NCI-H510A (cell line): Measurements from ENCODE around the gene VPS51.

Experiments used
- DNase-seq: peaks from one replicate; lab custom pipeline; 2025; lab: John Stamatoyannopoulos, UW

Gene VPS51

DNA sequence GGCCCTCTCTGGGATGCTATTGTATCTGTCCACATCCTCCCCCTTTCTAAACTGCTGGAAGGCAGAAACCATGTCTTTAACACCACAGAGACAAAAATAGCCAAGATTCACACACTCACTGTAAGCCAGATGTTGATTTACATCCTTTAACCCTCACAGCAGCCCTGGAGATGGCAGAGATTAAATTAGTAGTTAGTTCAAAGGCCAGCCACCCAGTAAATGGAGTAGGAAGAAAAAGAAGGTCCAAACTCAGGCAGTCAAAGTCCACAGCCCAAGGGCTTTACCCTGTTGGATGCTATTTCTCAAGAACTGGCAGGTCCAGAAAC lies 23.6 kb downstream of the VPS51 start:
- no peak for DNase-seq

DNA sequence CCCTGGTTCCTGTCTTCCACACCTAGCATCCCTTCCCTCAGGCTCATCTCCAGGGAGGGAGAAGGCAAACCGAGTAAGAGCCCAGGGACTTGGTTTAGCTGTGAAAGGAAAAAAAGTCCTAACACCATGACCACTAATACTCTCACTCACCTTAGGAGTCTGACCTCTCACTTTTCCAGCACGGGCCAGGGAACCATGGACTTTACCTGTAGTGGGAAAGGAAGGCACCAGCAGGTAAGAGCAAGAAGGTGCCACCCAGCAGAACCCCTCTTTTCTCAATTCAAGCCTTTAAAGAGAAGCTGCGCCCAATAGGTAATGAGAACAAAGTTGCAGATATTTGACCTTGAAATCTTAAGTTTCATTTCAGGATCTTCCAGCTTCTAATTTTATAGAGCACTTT lies 24.8 kb downstream of the VPS51 start:
- DNase-seq: no peak

DNA sequence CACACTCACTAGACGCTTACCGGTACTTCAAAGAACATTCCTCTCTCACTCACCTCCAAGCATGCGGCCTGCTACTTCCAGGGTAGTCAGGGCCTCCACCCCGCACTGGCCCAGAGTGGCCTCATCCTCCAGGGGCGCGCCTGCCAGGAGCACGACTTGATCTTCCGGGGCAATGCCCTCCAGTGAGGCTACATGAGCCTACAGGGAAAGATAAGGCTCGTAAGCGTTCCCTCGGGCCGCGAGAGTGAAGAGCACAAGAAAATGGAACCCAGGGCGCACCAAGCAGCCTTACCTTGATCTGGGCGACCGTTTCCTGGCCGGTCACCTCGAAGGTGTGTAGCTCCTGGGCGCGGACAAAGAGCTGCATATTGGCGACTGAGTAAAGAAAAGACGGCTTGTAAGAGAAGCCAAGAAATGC lies 25.4 kb downstream of the VPS51 start:
- no peak for DNase-seq

DNA sequence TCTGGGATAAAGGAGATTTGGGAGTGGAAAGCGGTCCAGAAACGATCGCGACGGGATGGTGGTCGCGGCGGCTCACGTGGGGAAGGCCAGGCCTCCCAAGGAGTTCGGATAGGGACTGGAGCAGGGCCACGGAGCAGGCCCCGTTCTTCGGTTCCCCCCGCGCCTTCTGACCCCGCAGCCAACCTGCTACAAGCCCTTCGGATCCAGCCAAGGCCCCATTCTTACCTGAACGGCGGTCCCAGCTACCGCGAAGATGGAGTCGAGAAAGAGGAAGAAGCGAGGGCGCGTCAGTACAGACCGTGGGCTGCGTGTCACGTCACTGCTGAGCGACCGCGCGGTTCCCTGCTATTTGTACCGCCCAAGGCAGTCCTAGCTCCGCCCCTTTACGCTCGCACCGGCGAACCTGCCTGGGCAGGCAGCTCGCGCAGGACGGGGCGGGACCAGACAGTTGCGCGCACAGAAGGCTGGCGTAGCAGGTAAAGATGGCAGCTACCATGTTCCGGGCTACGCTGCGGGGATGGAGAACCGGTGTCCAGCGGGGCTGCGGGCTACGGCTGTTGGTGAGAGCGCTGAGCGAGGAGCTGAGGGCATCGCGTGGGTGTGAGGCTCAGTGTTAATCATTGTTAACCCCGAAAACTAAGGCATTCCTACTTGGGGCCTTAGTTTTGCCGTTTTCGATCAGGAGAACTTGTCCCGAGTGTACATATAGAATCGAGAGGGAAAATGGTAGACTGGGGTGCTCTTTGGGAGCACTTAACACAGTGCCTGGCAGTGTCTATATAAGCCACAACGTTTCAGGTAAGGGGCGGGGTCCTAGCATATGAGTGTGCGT lies 26.1 kb downstream of the VPS51 start, which contains the start of the genes FAU and MRPL49:
TSS of gene FAU (minus strand) at position 270 of the 832 bp plus-strand sequence. CDS start 321 bp downstream, outside the sequence.
TSS of gene MRPL49 (plus strand) at position 457 of the 832 bp plus-strand sequence. CDS start at position 483, 26 bp downstream.
- DNase-seq: peak; percentile 98

DNA sequence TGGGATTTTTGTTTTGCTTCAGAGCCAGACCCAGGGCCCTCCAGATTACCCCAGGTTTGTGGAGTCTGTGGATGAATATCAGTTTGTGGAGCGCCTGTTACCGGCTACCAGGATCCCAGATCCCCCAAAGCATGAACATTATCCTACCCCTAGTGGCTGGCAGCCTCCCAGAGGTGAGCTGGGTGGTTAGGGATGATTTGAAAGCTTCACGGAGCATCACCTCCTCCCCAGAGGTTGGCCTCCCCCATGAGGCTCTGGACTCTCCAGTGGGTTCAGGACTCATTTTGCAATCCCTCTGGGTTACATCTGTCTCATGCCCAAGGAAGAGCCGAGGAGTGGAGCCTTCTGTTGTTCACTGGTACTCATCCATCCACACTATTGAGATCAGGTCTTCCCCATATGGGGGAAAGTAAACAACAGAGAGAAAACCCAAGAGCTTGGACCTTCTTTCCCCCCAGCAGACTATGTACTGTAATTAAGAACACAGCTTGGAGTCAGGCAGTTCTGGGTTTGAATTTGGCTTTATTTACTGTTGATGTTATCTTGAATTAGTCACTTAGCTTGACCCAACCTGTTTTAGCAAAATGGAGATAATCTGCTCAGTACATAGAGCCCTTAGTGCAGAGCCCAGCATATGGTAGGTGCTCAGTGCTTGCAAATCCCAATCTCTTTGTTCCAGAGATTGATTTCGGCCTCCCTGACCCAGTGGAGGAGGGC lies 28.6 kb downstream of the VPS51 start:
- DNase-seq: no peak

DNA sequence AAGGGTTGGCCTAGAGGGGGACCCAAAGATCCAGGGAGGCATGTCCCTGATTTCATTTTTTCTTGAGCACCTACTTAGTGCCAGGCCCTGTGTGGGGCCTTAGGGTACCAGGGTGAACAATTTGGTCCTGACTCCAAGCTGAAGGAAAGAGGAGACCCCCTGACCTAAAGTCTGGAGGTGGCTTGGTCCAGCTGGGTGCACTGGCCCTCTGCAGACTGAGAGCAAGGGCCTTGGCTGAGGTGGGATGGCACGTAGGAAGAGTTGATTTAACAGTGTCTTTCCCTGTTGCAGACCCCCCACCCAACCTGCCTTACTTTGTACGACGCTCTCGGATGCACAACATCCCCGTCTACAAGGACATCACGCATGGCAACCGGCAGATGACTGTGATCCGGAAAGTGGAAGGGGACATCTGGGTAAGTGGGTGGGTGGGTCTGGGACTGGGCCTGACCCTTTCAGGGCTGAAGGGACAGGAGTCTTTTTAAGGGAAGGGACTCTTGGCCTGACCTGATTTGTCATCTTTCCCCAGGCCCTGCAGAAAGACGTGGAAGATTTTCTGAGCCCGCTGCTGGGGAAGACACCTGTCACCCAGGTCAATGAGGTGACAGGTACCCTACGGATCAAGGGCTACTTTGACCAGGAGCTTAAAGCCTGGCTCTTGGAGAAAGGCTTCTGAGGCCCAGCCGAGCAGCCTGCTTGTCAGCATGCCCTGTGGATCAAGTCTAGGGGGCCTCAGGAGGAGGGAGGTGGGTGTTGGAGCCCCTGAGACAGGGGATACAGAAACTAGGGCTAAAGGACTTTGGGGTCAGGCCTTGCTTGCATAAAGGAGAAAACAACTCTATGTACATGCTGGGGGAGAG lies 29.4 kb downstream of the VPS51 start:
- DNase-seq: no peak

DNA sequence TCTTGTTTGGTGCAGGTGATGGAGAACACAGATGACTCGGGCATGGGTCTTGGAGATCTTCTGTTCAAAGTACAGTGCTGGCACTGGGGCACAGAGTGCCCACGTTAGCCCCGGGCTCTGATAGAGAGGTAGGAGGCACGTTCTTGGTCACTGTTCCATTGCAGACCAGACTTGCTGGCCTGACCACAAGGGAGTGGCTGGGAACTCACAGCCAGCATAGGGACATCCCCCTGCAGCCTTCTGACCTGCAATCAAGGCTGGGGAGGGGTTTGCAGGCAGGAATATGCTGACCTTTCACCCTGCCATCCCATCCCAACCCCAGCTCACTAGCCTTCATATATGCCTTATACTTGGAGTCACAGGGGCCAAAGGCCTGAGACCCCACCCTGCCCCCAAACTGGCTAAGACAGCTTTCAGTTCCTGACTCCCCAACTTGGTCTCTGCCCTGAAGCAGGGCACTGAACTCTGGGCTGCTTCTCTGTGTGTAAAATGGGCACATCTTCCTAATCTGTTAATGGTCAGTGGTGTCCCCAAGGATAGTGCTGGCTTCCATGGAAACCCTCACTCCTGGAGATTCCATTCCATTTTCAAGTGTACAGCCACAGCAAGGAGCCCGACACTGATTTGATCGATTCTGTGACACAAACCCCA lies 30.7 kb downstream of the VPS51 start:
- no peak for DNase-seq

DNA sequence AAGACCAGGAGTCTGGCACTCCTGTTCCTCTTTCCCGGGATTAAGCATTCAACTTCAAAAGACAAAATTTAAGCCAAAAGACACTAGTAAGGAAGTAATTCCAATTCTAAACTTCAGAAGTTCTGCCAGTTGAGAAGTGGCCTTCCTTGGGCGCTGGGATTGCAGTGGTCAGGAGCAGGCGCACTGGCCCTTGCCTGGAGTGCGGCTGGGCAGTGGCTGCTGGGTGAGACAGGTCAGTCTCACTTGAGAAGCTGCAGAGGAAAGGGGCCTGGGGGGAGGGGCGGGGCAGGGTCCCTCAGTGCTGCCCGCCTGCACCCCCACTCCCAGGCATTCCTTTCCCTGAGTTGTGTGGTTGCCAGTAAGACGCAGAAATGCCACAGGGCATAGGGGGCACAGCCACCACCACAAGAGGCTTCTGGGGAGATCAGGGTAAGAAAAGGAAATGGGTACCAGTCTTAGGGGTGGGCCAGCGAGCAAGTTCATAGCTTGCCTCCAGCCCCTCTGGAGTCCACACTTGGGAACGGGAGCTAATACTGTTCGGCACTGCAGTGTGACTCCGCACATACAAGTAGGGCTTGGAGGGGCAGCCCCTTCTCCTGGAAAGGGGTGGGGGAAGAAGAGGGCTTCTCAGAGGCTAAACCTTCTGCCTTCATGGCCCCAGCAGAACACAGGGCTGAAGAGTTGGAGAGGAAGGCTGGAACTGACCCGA lies 31.6 kb downstream of the VPS51 start:
- DNase-seq: no peak

DNA sequence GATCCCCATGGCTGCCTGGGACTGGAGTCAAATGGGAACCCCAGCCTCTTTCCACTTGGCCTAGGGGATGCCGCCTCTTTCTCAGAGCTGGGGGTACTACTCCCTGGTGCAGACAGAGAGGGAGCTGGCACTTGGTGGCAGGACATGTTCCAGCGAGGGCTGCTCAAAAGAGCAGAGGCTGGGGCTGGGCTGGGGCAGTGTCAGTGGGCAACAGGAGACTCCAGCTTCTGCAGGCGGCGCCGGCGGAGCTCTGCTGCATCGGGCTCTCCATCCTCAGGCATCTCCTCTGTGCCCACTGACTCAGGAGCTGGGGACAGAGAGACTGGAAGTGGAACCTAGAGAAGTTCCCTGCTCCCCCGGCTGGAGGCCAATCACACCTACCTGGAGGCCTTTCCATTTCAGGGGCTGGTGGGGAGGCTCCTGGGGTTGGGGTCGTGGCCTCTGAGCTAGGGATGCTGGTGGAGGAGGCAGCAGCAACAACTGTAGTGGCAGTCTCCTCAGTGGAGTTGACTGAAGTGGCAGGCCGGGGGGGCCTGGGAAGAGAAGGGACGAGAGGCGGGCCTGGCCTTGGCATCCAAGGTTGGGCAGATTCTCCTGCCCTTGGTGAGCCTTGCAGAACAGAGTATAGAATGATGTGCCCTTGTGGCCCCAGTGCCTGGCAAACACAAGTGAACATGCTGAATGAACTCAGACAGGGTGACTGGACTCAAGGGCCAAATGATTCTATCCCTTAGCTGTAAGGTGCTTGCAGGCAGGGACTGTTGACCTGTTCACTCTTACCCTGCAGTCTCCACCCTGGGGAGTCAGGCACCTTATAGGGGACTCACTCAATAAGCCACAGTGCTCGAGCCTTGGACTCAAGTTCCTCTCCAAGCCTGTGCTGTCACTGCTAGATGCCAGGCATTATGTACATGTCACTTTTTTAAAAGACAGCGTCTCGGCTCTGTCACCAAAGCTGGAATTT lies 32.5 kb downstream of the VPS51 start:
- DNase-seq: no peak

DNA sequence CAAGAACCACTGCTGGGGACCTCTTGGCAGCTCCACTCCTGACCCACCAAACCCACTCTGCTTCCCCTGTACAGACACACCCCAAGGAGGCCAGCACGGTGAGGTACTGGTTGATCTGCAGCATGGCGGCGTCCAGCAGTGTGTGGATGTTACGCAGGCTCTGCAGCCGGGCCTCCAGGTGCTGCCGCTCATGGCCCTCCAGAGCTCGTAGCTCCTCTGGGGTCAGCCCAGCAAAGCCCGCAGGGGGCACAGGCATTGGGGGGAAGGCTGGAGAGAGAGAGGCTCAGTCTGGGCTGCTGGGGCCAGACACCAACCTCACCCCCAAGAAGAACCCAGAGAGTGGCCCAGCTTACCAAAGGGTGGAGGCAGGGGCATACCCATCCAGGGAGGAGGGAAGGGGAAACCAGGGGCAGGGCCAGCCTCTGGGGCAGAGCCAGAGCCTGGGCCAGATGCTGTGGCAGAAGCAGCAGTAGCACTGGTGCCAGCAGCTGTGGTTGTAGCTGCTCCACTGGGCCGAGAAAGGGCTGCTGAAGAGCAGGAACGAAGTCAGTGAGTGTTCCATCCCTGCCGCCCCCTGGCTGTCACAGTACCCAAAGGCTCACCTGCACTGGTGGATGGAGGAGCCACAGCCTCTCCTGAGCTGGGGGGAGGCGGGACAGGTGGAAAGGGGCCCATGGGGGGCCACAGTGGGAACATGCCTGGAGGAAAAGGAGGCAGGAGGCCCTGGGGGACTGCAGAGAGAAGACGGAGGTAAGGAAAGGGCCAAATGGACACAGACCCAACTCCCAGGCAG lies 33.8 kb downstream of the VPS51 start:
- no peak for DNase-seq

DNA sequence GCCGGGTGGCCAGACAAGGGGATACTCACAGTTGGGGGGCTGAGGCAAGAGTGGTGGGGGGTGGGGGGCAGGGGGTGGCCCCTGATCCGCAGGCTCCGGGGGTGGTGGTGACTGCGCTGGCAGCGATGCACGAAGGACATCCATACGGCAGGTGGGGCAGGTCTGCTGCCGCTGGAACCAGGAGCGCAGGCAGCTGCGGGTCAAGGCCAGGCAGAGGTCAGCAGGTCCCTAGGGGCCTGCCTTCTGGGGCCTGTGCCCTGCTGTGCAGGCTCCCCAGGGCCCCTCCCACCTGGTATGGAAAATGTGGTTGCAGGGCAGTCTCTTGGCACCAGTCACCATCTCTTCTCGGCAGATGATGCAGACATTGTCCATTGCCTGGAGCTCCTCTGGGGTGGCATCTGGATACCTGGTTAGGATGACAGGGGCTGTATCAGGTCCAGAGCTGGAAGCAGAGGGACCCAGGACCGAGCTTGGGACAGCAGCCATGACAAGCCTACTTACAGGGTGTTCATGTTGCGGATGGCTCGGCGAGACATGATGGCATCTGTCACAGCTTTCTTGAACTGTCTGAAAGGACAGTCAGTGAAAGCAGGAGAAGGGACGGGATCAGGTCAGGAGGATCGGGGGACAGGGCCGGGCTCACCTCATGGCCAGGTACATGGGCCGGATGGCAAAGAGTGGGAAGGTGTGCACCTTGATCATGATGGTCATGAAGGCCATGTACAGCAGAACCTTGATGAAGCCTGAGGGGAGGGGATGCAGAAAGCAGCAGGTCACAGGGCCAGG lies 34.8 kb downstream of the VPS51 start:
- no peak for DNase-seq

DNA sequence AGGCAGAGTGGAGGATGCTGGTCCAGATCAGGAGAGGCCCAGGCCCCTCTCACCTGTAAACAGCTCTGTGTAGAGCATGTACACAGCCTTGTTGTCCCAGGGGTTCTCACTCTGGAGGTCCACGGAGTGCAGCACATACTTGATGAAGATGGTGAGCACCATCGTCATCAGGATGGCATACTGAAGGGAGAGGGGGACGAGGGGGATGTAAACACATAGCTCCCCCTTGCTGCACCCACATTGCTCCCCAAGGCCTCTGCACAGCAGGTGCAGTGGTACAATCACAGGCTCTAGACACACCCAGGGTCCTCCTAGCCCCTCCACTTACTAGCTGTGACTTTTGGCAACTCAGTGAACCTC lies 35.4 kb downstream of the VPS51 start:
- no peak for DNase-seq

DNA sequence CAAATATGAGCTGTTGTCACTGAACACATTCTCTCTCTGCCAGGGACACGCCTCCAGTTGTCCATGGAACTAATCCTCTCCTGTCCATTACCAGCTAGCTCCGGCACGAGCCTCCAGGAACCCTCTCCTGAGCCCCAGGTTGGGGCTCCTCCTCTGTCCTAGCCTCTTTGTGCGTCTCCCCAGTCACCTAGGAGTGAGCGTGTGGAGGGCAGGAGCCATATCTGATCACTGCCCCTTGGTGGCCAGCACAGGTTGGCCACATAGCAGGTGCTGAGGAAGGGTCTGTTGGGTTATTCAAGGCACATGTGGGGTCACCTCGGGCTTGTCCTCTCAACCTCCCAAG lies 35.9 kb downstream of the VPS51 start:
- no peak for DNase-seq

DNA sequence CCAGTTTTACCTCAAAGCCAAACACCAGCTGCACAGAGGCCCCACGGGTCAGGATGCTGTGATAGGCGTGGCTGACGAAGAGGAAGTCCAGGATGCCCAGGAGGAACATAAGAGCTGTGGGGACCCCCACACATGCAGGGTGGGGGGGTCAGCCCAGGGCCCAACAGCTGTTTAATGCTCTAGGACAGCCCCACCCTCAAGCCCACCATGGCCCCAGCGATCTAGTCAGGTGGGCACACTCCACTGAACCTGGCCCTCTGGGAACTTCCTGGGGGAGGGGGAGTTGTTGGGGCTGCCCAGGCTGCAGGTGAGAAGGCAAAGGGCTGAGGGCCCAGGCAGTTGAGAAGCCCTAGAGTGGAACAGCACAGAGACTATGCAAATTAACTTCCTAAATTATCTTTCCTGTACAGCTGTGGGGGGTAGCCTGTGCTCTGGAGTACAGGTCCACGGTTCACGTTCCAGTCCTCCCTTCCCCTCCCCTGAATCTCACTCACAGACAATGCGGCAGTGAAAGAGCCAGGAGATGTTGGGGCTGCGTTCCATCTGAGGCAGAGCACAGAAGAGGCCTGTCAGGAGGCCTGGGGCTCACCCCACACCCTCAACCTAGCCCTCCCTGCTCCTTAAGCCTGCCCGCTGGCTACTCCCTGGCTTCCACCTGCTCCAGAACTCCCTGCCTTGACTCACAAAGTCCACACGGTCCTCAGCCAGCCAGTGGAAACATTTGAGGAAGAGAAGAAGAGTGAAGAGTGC lies 36.4 kb downstream of the VPS51 start:
- no peak for DNase-seq

DNA sequence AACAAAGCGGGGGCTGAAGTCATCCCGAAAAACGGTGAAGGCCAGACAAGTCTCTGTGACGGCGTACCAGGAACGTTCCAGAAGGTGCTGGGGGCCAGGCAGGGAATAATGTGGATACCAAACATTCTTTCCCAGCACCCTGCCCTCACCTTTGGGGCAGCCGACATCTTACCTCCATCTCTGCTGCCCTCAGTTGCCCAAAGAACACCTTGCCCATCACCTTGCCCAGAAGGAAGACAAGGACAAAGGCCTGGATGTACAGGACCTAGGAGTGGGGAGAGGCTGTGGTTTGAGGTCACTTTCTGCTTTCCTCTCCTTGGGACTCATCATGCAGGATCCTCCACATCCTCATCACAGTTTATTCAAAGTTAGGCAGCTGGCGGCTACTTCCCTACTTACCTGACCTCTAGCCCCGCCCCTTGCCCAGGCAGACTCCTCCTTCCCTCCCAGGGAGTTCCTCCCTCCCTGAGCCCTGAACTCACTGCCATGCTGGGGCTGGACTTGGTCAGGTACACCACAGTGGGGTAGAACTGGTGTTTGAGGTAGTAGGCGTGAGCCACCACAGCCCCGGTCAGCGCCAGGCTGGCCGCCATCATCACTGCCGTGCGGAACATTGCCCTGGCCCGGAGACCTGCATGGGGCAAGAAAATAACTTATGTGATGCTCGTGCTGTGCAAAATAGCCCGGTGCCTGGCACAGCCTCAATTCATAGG lies 37.1 kb downstream of the VPS51 start:
- peak; percentile 66 for DNase-seq

DNA sequence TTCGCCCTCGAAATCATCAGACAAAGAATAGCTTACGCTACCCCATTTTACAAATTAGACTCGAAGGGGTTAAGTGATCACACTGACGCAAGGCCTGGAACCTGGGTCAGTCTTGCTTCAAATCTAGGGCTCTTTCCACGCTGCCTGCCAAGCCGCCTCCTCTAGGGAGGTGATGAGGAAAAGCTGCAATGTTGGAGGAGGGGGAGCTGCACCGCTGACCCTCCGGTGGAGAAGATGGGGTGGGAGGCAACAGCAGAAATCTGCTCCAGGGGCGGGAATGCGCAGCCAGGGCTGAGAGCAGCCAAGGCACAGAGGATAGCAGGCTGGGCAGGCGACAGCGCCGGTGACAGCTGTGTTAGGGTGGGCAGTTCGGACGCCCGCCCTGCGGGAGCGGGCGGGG lies 37.7 kb downstream of the VPS51 start:
- DNase-seq: no peak

DNA sequence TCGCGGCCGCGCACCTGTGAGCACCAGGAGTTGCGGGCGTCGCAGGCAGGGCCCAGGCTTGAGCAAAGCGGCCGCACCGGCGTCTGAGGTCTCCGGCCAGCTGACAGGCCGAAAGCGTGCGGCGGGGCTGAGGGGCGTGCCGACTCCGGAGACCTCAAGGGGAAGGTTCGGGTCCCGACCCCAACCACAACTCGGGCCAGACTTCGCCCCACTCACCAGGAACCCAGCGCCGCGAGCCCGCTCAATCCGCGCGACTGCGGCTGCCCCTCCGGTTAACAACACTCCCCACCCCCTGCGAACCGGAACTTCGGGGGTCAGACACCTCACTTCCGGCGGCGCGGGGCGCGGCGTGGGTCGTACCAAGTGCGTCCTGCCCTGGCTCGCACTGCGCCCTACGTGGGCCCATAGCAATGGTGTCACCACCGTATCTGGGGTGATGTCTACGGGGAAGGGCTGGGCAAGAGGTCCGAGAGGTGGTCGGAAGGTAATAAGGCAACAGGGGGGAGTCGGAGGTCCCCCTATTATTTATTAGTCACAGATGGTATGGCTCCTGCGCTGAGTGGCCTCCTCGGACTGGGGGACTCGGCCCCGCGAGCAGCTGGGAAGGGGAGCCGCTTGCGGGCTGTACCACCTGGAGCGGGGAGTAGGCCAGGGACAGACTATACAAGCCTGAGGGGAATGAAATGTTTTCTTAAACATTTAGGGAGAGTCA lies 38.4 kb downstream of the VPS51 start, which contains the start of gene SYVN1:
TSS of gene SYVN1 (minus strand) at position 280 of the 712 bp plus-strand sequence. CDS start 918 bp downstream, outside the sequence.
- DNase-seq: peak; percentile 86
